ENCODE measurements around the gene PPP6R3.

DNA sequence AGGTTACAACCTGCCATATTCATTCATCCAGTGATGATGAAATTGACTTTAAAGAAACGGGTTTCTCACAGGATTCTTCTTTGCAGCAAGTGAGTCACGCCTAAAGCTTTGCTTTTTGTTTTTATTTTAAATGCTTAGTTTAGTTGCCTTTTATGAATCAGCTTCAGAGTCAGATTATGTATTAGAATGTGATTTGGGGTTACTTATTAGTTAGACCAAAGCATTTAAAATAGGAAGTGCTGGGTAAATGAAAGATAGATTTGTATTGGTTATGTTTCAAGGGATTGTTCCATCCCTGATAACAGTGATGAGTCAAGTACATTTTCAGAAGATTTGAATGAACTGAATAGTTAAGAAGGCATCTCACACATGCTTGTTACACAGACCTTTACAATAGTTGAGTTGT is 122.5 kb downstream of the PPP6R3 start:
- TF ChIP-seq GATA2 (IDR thresholded peaks at IDR 0.05; ENCODE audit: low read depth, low read length) = no peak
- TF ChIP-seq GATA3 (IDR thresholded peaks at IDR 0.05; ENCODE audit: low read depth, low read length) = no peak

Data from SH-SY5Y (cell line).